ENCODE data around the gene KIAA0232. TPM values are rescaled to one million over a fixed set of nuclear protein-coding genes. Genes with fewer than 3 reads are reported as not detected.

KIAA0232 gene
- total and polyA plus RNA-seq, 9 of the 15 experiments (the other 6 are each of a cell fraction or from before 2014, with no cell fraction given) = 3.5 to 17.4 (median 13.0) TPM

DNA sequence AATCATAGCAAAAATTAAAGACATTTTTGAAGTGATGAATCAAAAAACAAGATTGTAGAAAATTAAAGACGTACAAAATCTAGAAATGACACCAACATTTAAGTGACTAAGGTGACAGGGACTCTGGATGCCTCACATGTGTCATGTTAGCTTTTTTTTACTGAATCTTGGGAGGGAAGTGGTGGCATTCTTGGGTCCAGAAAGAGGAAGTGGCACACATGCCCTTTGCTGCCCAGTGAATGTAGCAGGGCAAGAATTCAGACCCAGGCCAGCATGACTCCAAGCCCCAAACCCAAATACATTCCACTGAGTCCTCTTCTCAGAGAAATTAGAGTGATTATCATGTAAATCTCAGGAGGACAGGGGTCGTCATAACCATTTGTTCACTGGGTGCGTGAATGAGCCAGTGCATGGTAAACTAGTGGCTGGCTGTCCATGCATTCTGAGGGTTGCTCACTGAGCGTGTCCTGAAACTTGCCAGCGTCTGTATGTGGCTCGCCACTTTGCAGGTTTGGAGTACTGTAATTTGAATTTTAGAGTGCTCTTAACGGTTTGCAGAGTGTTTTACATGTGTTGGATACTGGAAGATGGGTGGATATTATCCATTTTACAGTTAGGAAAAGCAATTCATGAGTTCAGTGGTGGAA lies 71.7 kb downstream of the KIAA0232 start:
- H3K4me2 ChIP-seq (ENCODE audit: insufficient read depth, low read length) = no peak overlapping the region
- peaks cover 41% of the 10 kb centered on the region for H3K79me2 ChIP-seq (ENCODE audit: control insufficient read depth, insufficient read depth, low read length)
- H3K4me3 ChIP-seq = no peak overlapping the region
- no peak overlapping the region for H2AFZ ChIP-seq (ENCODE audit: low read depth, low read length)
- BruUV-seq (replicated peaks) = no TSS peak
- H3K9me1 ChIP-seq (ENCODE audit: control insufficient read depth, insufficient read depth, low read length) = no peaks in the 10 kb centered on the region
- ChIA-PET POLR2A (interaction anchor here (1.1 to 1.7 kb wide), 2 partner anchors 19 to 20 kb away, joined by 3 to 4 read pairs; no protein-coding TSS in a partner anchor), CTCF (ENCODE audit: low intra/inter-chr PET ratio) (no interaction called here)
- FAIRE-seq = no peak
- no peak overlapping the region for H3K27ac ChIP-seq (ENCODE audit: extremely low read depth, low read depth, low read length)
- 0 out of 2 replicates have a peak, but pooled peaks cover 6% of the 10 kb centered on the region for H4K20me1 ChIP-seq (replicated peaks; ENCODE audit: control insufficient read depth, insufficient read depth, low read length)
- intact Hi-C loops (cut with micrococcal nuclease) (no loop called here), in situ Hi-C loops (cut with MboI) (no loop called here)
- peaks cover 45% of the 10 kb centered on the region for H3K36me3 ChIP-seq (ENCODE audit: control insufficient read depth, insufficient read depth, low read length)
- peaks cover 0 to 13% of the 10 kb centered on the region in 2 experiments; a peak in 3 of 5 replicates for H3K4me1 ChIP-seq (replicated peaks in 1 of 2; ENCODE audit: control insufficient read depth in 2 of 2, insufficient read depth in 2 of 2, low read length in 2 of 2)
- DNase-seq (ENCODE audit: extremely low read depth in 1 of 4, low spot score in 3 of 4) = no peak
- WGBS (ENCODE audit: insufficient coverage, low coverage, missing lambda C conversion rate) = 81% methylated on average over 7 of the region's 7 CpGs
- H3K9ac ChIP-seq (ENCODE audit: insufficient read depth in 1 of 2, low read depth in 2 of 2, low read length in 2 of 2) = no peak overlapping the region
- no peaks in the 10 kb centered on the region for H3K9me3 ChIP-seq (replicated peaks; ENCODE audit: control insufficient read depth, insufficient read depth, low read depth, low read length)
- TF ChIP-seq ZNF75A (CRISPR knock-in tag; IDR thresholded peaks at IDR 0.05) = no peak
- 0 out of 2 replicates have a peak, but pooled peaks have one; percentile 12 for TF ChIP-seq POLR2A (conservative IDR thresholded peaks at IDR 0.05)
- no peak for TF ChIP-seq BCL6 (CRISPR knock-in tag; IDR thresholded peaks at IDR 0.05)
- TF ChIP-seq GTF2A2 (tag; IDR thresholded peaks at IDR 0.05) = no peak
- TF ChIP-seq ZSCAN29 (IDR thresholded peaks at IDR 0.05) = no peak
- TF ChIP-seq SPI1 (IDR thresholded peaks at IDR 0.05; ENCODE audit: borderline replicate concordance, low read depth, low read length) = peak; percentile 84
- no peak for ATAC-seq
- no peaks in the 10 kb centered on the region for H3K27me3 ChIP-seq (ENCODE audit: control insufficient read depth in 2 of 2, insufficient read depth in 2 of 2, low read length in 2 of 2)

Measured in K562 (cell line).